ENCODE data around the gene ENGASE. TPM values are rescaled to one million over a fixed set of nuclear protein-coding genes. Genes with fewer than 3 reads are reported as not detected.
A peak's percentile ranks its signal among the peaks of the same experiment; 100 is the strongest.

ENGASE gene
- total and polyA plus RNA-seq, 2 of the 4 experiments (the other 2 are of a cell fraction), result 3.9 to 12.1 TPM

DNA sequence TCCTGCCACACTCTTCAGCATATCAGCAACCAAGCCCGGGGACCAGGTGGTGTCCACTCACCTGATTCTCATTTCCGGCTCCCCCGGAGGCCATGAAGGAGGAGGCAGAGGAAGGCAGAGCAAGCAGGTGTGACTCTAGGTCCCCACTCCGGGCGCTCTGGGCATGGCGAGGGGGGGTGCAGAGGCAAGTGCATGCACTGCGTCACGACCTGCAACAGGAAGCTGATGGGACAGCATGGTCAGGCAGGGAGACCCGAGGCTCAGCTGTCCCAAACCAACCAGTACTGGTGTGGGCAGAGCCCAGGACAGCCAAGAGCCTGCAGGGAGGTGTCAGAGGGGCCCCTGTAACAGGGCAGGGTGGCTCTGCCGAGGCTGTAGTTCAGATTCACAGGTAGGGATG lies 2.1 kb upstream of the ENGASE start:
- Histone ChIP-seq H3K79me1 (ENCODE audit: low read depth in 1 of 2, low read length in 2 of 2) (peaks cover 0 to 13% of the 10 kb centered on the region in 2 experiments; a peak in 2 of 4 replicates), H3K4me2 (ENCODE audit: low read depth, low read length) (no peak overlapping the region), H2BK120ac (ENCODE audit: low read depth, low read length) (no peak overlapping the region), H2AFZ (replicated peaks; ENCODE audit: low read length, poor library complexity) (peak overlapping the region; percentile 63), H4K5ac (ENCODE audit: low read depth, low read length) (no peak overlapping the region), H3K4me1 (ENCODE audit: control insufficient read depth, insufficient read depth, low read length) (0 out of 2 replicates have a peak, but pooled peaks cover 2% of the 10 kb centered on the region), H2BK15ac (ENCODE audit: low read depth, low read length) (no peak overlapping the region), H3K4me3 (ENCODE audit: insufficient read depth, low read depth, low read length) (no peak overlapping the region), H3K9me1 (ENCODE audit: insufficient read depth, low read length) (no peaks in the 10 kb centered on the region; the same call in 1 of the 2 replicates), H3K9ac (ENCODE audit: low read depth, low read length) (no peak overlapping the region), H3K18ac (ENCODE audit: low read depth, low read length) (no peak overlapping the region), H3K9me3 (ENCODE audit: control insufficient read depth, insufficient read depth, low read length) (no peaks in the 10 kb centered on the region), H3K27ac (ENCODE audit: insufficient read depth, low read length) (no peak overlapping the region), H3K23ac (ENCODE audit: low read depth, low read length) (no peak overlapping the region), H4K91ac (ENCODE audit: insufficient read depth, low read depth, low read length) (no peak overlapping the region), H3K4ac (ENCODE audit: low read depth, low read length) (no peak overlapping the region), H2AK9ac (replicated peaks; ENCODE audit: low read depth, low read length, poor library complexity) (no peak overlapping the region), H3K36me3 (ENCODE audit: control insufficient read depth, insufficient read depth, low read length) (0 out of 2 replicates have a peak, but pooled peaks cover under 1% of the 10 kb centered on the region), H3K27me3 (ENCODE audit: control insufficient read depth, insufficient read depth, low read length) (peaks cover 12% of the 10 kb centered on the region), H2BK20ac (ENCODE audit: low read depth, low read length) (no peak overlapping the region), H3K56ac (ENCODE audit: extremely low read depth, insufficient read depth, low read length) (no peak overlapping the region), H3K14ac (replicated peaks; ENCODE audit: low read depth, low read length) (no peak overlapping the region), H2BK5ac (ENCODE audit: low read depth, low read length, poor library complexity, severe bottlenecking) (no peak overlapping the region), H4K20me1 (ENCODE audit: insufficient read depth, low read length) (no peaks in the 10 kb centered on the region), H4K8ac (ENCODE audit: low read depth in 2 of 2, low read length in 2 of 2) (no peak overlapping the region), H2AK5ac (ENCODE audit: low read depth, low read length) (no peak overlapping the region)
- dilution Hi-C loops (cut with HindIII; ENCODE audit: low sequenced_read_pairs, unreplicated experiment) (no loop called here), intact Hi-C loops (cut with micrococcal nuclease) (no loop called here), in situ Hi-C loops (cut with MboI; ENCODE audit: low sequenced_read_pairs) (no loop called here)
- 75% methylated on average over 5 of the region's 10 CpGs; no CpG with 5 or more reads in 1 of the 2 experiments for WGBS, 2 experiments (ENCODE audit: extremely low coverage in 2 of 2, insufficient read length in 1 of 2)
- TF ChIP-seq MAFK (IDR thresholded peaks at IDR 0.05; ENCODE audit: low read depth, low read length) (no peak), RFX5 (IDR thresholded peaks at IDR 0.05; ENCODE audit: low read depth, low read length) (no peak), CEBPB (IDR thresholded peaks at IDR 0.05; ENCODE audit: low read depth, low read length) (no peak), SMC3 (IDR thresholded peaks at IDR 0.05; ENCODE audit: low read depth, low read length) (no peak), ELK1 (IDR thresholded peaks at IDR 0.05; ENCODE audit: borderline replicate concordance, low read depth, low read length) (no peak), RCOR1 (IDR thresholded peaks at IDR 0.05; ENCODE audit: insufficient replicate concordance, low read length) (no peak), MXI1 (IDR thresholded peaks at IDR 0.05; ENCODE audit: borderline replicate concordance, low read depth, low read length) (no peak), FOS (IDR thresholded peaks at IDR 0.05; ENCODE audit: low read depth, low read length) (no peak), POLR2A (IDR thresholded peaks at IDR 0.05; ENCODE audit: low read depth, low read length) (no peak), CHD1 (IDR thresholded peaks at IDR 0.05; ENCODE audit: low read depth, low read length) (no peak), BHLHE40 (IDR thresholded peaks at IDR 0.05; ENCODE audit: low read depth, low read length) (no peak), NFE2L2 (IDR thresholded peaks at IDR 0.05; ENCODE audit: low read depth, low read length) (no peak), RAD21 (IDR thresholded peaks at IDR 0.05; ENCODE audit: low read length) (no peak)
- TF ChIP-seq, protein P1, sequence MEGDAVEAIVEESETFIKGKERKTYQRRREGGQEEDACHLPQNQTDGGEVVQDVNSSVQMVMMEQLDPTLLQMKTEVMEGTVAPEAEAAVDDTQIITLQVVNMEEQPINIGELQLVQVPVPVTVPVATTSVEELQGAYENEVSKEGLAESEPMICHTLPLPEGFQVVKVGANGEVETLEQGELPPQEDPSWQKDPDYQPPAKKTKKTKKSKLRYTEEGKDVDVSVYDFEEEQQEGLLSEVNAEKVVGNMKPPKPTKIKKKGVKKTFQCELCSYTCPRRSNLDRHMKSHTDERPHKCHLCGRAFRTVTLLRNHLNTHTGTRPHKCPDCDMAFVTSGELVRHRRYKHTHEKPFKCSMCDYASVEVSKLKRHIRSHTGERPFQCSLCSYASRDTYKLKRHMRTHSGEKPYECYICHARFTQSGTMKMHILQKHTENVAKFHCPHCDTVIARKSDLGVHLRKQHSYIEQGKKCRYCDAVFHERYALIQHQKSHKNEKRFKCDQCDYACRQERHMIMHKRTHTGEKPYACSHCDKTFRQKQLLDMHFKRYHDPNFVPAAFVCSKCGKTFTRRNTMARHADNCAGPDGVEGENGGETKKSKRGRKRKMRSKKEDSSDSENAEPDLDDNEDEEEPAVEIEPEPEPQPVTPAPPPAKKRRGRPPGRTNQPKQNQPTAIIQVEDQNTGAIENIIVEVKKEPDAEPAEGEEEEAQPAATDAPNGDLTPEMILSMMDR (conservative IDR thresholded peaks at IDR 0.05; ENCODE audit: low read depth, low read length), result no peak
- ChIA-PET CTCF (no interaction called here), POLR2A (ENCODE audit: unreplicated experiment) (no interaction called here)
- no TSS peak for BruUV-seq (replicated peaks)
- DNase-seq, result no peak
- no peak for ATAC-seq (ENCODE audit: low read depth)
